HCT116 (cell line): ENCODE data around the gene OSCP1. TPM values are rescaled to one million over a fixed set of nuclear protein-coding genes. Genes with fewer than 3 reads are reported as not detected.

ENCODE experiments used
- ATAC-seq: fragments of 200-7000 bp; cut with Tn5 transposase; 2 replicates; pipeline ENCODE4 v1.9.1; 2020; ENCODE audit warnings: mild to moderate bottlenecking, moderate library complexity
- BruUV-seq: library from RNA; stranded (reverse); fragments of 400-500 nt; replicated peaks from 2 replicates; lab custom pipeline; 2021; lab: Mats Ljungman, UMichigan
- CTCF ChIA-PET: fragments of 300-600 bp; sonication (Branson Sonifier 250); formaldehyde crosslinking; loops from one replicate; lab custom pipeline; 2021; ENCODE audit warnings: antibody characterized with exemption; lab: Charles Lee
- POLR2A ChIA-PET: fragments of 300-600, 350-600 bp; sonication (Branson Sonifier 250); formaldehyde crosslinking; loops from one replicate; lab custom pipeline; 2021; ENCODE audit warnings: antibody characterized with exemption; lab: Charles Lee
- RAD21 ChIA-PET, 2 experiments: fragments of 300-600 bp; sonication (Branson Sonifier 250); formaldehyde crosslinking; loops; one replicate each; lab custom pipeline; 2023; ENCODE audit warnings: low total read pairs in 2 of 2; ENCODE audit not compliant: uncharacterized antibody in 2 of 2, unreplicated experiment in 2 of 2, low non-redundant PET in 1 of 2; lab: Charles Lee
- DNase-seq: peaks from one replicate; pipeline ENCODE4 v3.0.0-alpha.2; 2010; ENCODE audit warnings: low read depth, low spot score
- H2AFZ ChIP-seq: fragments of 200-600 bp; shearing (Covaris generic), sonication (generic); 2 replicates; pipeline ENCODE4 v1.6.1; 2017; ENCODE audit warnings: low read depth, mixed run types, mixed read lengths, antibody characterized with exemption, low read length; ENCODE audit not compliant: poor library complexity, severe bottlenecking
- H3K27ac ChIP-seq: 2 replicates; pipeline ENCODE4 v1.5.1; 2012; ENCODE audit warnings: low read depth, low read length
- H3K27me3 ChIP-seq: fragments of 200-600 bp; sonication (generic); 2 replicates; pipeline ENCODE4 v1.6.1; 2016; ENCODE audit warnings: mixed run types, low read length, mixed read lengths; ENCODE audit not compliant: insufficient read depth
- H3K36me3 ChIP-seq, 2 experiments: fragments of 200-500 bp in 1 of 2; fragments of 200-600 bp in 1 of 2; sonication (Bioruptor generic) in 1 of 2; sonication (generic) in 1 of 2; 2 replicates each; pipeline versions ENCODE4 v1.5.1 to v1.6.1; 2014 to 2016; ENCODE audit warnings: low read length in 2 of 2, inconsistent platforms in 1 of 2, mixed read lengths in 1 of 2, mixed run types in 1 of 2; ENCODE audit not compliant: insufficient read depth in 2 of 2, control insufficient read depth in 1 of 2
- H3K4me1 ChIP-seq, 2 experiments: fragments of 200-600 bp in 1 of 2; sonication (generic) in 1 of 2; 2 replicates each; pipeline versions ENCODE4 v1.5.1 to v1.6.1; 2012 to 2017; ENCODE audit warnings: low read length in 2 of 2, inconsistent platforms in 1 of 2, mild to moderate bottlenecking in 1 of 2, mixed read lengths in 1 of 2, mixed run types in 1 of 2, moderate library complexity in 1 of 2; ENCODE audit not compliant: insufficient read depth in 2 of 2, control insufficient read depth in 1 of 2
- H3K4me2 ChIP-seq: fragments of 200-600 bp; sonication (generic); 2 replicates; pipeline ENCODE4 v1.6.1; 2017; ENCODE audit warnings: mixed run types, low read length, mixed read lengths
- H3K4me3 ChIP-seq, 2 experiments: fragments of 200-600 bp in 1 of 2; sonication (generic) in 1 of 2; replicated peaks in 1 of 2; 2 replicates each; pipeline ENCODE4 v1.5.1; 2011 to 2016; ENCODE audit warnings: low read length in 2 of 2, control low read depth in 1 of 2, low read depth in 1 of 2, mild to moderate bottlenecking in 1 of 2, mixed read lengths in 1 of 2, mixed run types in 1 of 2
- H3K79me2 ChIP-seq: fragments of 200-600 bp; sonication (generic); 2 replicates; pipeline ENCODE4 v1.6.1; 2017; ENCODE audit warnings: mild to moderate bottlenecking, mixed run types, low read length, moderate library complexity, mixed read lengths; ENCODE audit not compliant: insufficient read depth
- H3K9ac ChIP-seq: fragments of 200-600 bp; sonication (generic); 2 replicates; pipeline ENCODE4 v1.6.1; 2016; ENCODE audit warnings: low read length, mixed read lengths
- H3K9me2 ChIP-seq: fragments of 200-600 bp; sonication (generic), shearing (Covaris generic); 2 replicates; pipeline ENCODE4 v1.6.1; 2017; ENCODE audit warnings: mixed run types, mild to moderate bottlenecking, moderate library complexity; ENCODE audit not compliant: insufficient read depth
- H3K9me3 ChIP-seq, 2 experiments: fragments of 200-500 bp in 1 of 2; fragments of 200-600 bp in 1 of 2; sonication (Bioruptor generic) in 1 of 2; sonication (generic) in 1 of 2; 2 replicates each; pipeline ENCODE4 v1.6.1; 2014 to 2017; ENCODE audit warnings: low read length in 2 of 2, mixed read lengths in 2 of 2, inconsistent platforms in 1 of 2, low read depth in 1 of 2, mild to moderate bottlenecking in 1 of 2, mixed run types in 1 of 2, moderate library complexity in 1 of 2; ENCODE audit not compliant: control insufficient read depth in 1 of 2, insufficient read depth in 1 of 2
- H4K20me1 ChIP-seq: fragments of 200-600 bp; sonication (generic), shearing (Covaris generic); 2 replicates; pipeline ENCODE4 v1.6.1; 2017; ENCODE audit warnings: mixed run types, mild to moderate bottlenecking, moderate library complexity; ENCODE audit not compliant: insufficient read depth
- CBX3 ChIP-seq: IDR thresholded peaks from 2 replicates; pipeline ENCODE4 v1.6.1; 2012; ENCODE audit warnings: low read depth
- CEBPB ChIP-seq: IDR thresholded peaks from 2 replicates; pipeline ENCODE4 v1.6.1; 2012; ENCODE audit warnings: low read depth
- CTCF ChIP-seq, 3 experiments: fragments of 200-600 bp in 1 of 3; sonication (generic) in 1 of 3; IDR thresholded peaks in 2 of 3; conservative IDR thresholded peaks in 1 of 3; 2 replicates each; pipeline ENCODE4 v1.5.1; 2012 to 2017; ENCODE audit warnings: low read depth in 2 of 3, low read length in 2 of 3, antibody characterized with exemption in 1 of 3, borderline replicate concordance in 1 of 3, control low read depth in 1 of 3, mild to moderate bottlenecking in 1 of 3, mixed read lengths in 1 of 3, mixed run types in 1 of 3, moderate library complexity in 1 of 3; ENCODE audit not compliant: insufficient read depth in 1 of 3
- EGR1 ChIP-seq: IDR thresholded peaks from 2 replicates; pipeline ENCODE4 v1.6.1; 2012; ENCODE audit warnings: low read depth
- ELF1 ChIP-seq: IDR thresholded peaks from 2 replicates; pipeline ENCODE4 v1.6.1; 2012; ENCODE audit warnings: low read depth, borderline replicate concordance
- EZH2 ChIP-seq: fragments of 200-600 bp; sonication (generic); IDR thresholded peaks from 2 replicates; pipeline ENCODE4 v1.6.1; 2017; ENCODE audit warnings: antibody characterized with exemption, mixed run types
- EZH2phosphoT487 ChIP-seq: fragments of 200-600 bp; IDR thresholded peaks from 2 replicates; pipeline ENCODE4 v1.6.1; 2018; ENCODE audit warnings: antibody characterized with exemption, borderline replicate concordance
- JUND ChIP-seq: IDR thresholded peaks from 2 replicates; pipeline ENCODE4 v1.6.1; 2012
- MAX ChIP-seq: IDR thresholded peaks from 2 replicates; pipeline ENCODE4 v1.6.1; 2012
- POLR2A ChIP-seq: IDR thresholded peaks from 2 replicates; pipeline ENCODE4 v1.7.0; 2011; ENCODE audit warnings: borderline replicate concordance; ENCODE audit not compliant: insufficient read depth, insufficient read length; ENCODE audit errors: extremely low read depth
- SIN3A ChIP-seq: IDR thresholded peaks from 2 replicates; pipeline ENCODE4 v1.6.1; 2012; ENCODE audit warnings: low read depth
- SP1 ChIP-seq: IDR thresholded peaks from 2 replicates; pipeline ENCODE4 v1.6.1; 2012; ENCODE audit warnings: low read depth
- SRF ChIP-seq: IDR thresholded peaks from 2 replicates; pipeline ENCODE4 v1.6.1; 2012; ENCODE audit warnings: low read depth
- TCF7L2 ChIP-seq: IDR thresholded peaks from 2 replicates; pipeline ENCODE4 v1.7.0; 2011; ENCODE audit warnings: borderline replicate concordance, inconsistent platforms; ENCODE audit not compliant: insufficient read depth, insufficient read length; ENCODE audit errors: extremely low read depth
- YY1 ChIP-seq: IDR thresholded peaks from 2 replicates; pipeline ENCODE4 v1.6.1; 2011; ENCODE audit warnings: low read length, low read depth, moderate library complexity, mild to moderate bottlenecking; ENCODE audit not compliant: insufficient replicate concordance; ENCODE audit errors: extremely low read depth
- ZNF274 ChIP-seq: fragments of 200-500 bp; sonication (Bioruptor generic); IDR thresholded peaks from 2 replicates; pipeline ENCODE4 v1.6.1; 2014; ENCODE audit warnings: mild to moderate bottlenecking, low read depth, low read length, inconsistent platforms
- intact Hi-C: fragments of 100-400 bp; cut with micrococcal nuclease; formaldehyde crosslinking; loops from 2 replicates; pipeline ENCODE4 v1.10.0; 2022
- total RNA-seq: library from RNA; stranded (reverse); gene quantifications from one replicate; pipeline ENCODE4 v1.2.1, GENCODE V29; 2021; ENCODE audit not compliant: unreplicated experiment
- TF ChIP-seq, protein P1 (sequence below): IDR thresholded peaks from 2 replicates; pipeline ENCODE4 v1.6.1; 2012; ENCODE audit warnings: low read depth

Gene OSCP1
- total RNA-seq, 1 experiment from 2014 or later: 4.1 TPM

GRCh38 chr1:36458910-36459309 lies 8.7 kb upstream of the OSCP1 start:
- DNase-seq: no peak
- no peak for ATAC-seq
- Histone ChIP-seq H3K27ac (no peak overlapping the region), H3K27me3 (no peaks in the 10 kb centered on the region), H3K79me2 (peaks cover 25% of the 10 kb centered on the region), H2AFZ (no peak overlapping the region), H3K9ac (no peak overlapping the region), H3K4me3 (no peak overlapping the region), H4K20me1 (no peaks in the 10 kb centered on the region), H3K36me3 (peaks cover 23 to 58% of the 10 kb centered on the region in 2 experiments), H3K9me3 (no peaks in the 10 kb centered on the region), H3K4me2 (no peak overlapping the region), H3K4me1 (peaks cover 0 to 17% of the 10 kb centered on the region in 2 experiments; a peak in 2 of 4 replicates)
- CTCF ChIA-PET: no interaction called here
- POLR2A ChIA-PET: interaction anchor here (0.8 kb wide), 1 partner anchor 9 kb away, joined by 4 read pairs; the partner anchor contains the start of gene OSCP1
- no peak for TF ChIP-seq YY1
- TF ChIP-seq, protein P1, sequence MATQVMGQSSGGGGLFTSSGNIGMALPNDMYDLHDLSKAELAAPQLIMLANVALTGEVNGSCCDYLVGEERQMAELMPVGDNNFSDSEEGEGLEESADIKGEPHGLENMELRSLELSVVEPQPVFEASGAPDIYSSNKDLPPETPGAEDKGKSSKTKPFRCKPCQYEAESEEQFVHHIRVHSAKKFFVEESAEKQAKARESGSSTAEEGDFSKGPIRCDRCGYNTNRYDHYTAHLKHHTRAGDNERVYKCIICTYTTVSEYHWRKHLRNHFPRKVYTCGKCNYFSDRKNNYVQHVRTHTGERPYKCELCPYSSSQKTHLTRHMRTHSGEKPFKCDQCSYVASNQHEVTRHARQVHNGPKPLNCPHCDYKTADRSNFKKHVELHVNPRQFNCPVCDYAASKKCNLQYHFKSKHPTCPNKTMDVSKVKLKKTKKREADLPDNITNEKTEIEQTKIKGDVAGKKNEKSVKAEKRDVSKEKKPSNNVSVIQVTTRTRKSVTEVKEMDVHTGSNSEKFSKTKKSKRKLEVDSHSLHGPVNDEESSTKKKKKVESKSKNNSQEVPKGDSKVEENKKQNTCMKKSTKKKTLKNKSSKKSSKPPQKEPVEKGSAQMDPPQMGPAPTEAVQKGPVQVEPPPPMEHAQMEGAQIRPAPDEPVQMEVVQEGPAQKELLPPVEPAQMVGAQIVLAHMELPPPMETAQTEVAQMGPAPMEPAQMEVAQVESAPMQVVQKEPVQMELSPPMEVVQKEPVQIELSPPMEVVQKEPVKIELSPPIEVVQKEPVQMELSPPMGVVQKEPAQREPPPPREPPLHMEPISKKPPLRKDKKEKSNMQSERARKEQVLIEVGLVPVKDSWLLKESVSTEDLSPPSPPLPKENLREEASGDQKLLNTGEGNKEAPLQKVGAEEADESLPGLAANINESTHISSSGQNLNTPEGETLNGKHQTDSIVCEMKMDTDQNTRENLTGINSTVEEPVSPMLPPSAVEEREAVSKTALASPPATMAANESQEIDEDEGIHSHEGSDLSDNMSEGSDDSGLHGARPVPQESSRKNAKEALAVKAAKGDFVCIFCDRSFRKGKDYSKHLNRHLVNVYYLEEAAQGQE: no peak
- no peak for TF ChIP-seq CEBPB
- no peak for TF ChIP-seq EZH2
- no peak for TF ChIP-seq CBX3
- no peak for TF ChIP-seq CTCF (IDR thresholded peaks at IDR 0.05 in 2 of 3, conservative IDR thresholded peaks at IDR 0.05 in 1 of 3; ENCODE audit: borderline replicate concordance in 1 of 3, insufficient read depth in 1 of 3, low read depth in 2 of 3, low read length in 2 of 3)
- TF ChIP-seq SP1: no peak
- TF ChIP-seq EGR1: no peak
- TF ChIP-seq TCF7L2: no peak
- TF ChIP-seq MAX: no peak
- TF ChIP-seq POLR2A: no peak
- no peak for TF ChIP-seq EZH2phosphoT487
- no peak for TF ChIP-seq ZNF274
- TF ChIP-seq ELF1: no peak
- no peak for TF ChIP-seq SIN3A
- no peak for TF ChIP-seq SRF
- no peak for TF ChIP-seq JUND
- TF ChIP-seq, all 23 proteins: peak for 0
- H3K9me2 ChIP-seq: no peaks in the 10 kb centered on the region
- intact Hi-C loops: no loop called here
- BruUV-seq: no TSS peak
- RAD21 ChIA-PET: no interaction called here
